T follicular helper cell (primary cell): ENCODE data around the gene HSPB6.

Source experiments
- DNase-seq: peaks from one replicate; pipeline ENCODE4 v3.0.0-alpha.2; 2020; ENCODE audit warnings: low read depth

Gene HSPB6

GRCh38 chr19:35767288-35768081 lies 10.7 kb upstream of the HSPB6 start:
- DNase-seq = no peak

- no peak for DNase-seq
Measured at GRCh38 chr19:35766571-35767104, 9.8 kb upstream of the HSPB6 start.

- no peak for DNase-seq
Measured at GRCh38 chr19:35764432-35765315, 7.8 kb upstream of the HSPB6 start.

GRCh38 chr19:35760711-35761349 lies 4.0 kb upstream of the HSPB6 start:
- no peak for DNase-seq

- no peak for DNase-seq
Measured at GRCh38 chr19:35759697-35760096, 2.9 kb upstream of the HSPB6 start.

- DNase-seq = peak; percentile 97
Measured at GRCh38 chr19:35757749-35758608, 1.1 kb upstream of the HSPB6 start, which contains the start of gene PROSER3. Gene PROSER3 (plus strand): TSS chr19:35758176. CDS start chr19:35758216, 40 bp downstream.

- no peak for DNase-seq
Measured at GRCh38 chr19:35757231-35757748, 461 bp upstream of the HSPB6 start.

- DNase-seq = peak; percentile 40
Measured at GRCh38 chr19:35755550-35756376, 1.1 kb downstream of the HSPB6 start.

- no peak for DNase-seq
Measured at GRCh38 chr19:35755131-35755549, 1.7 kb downstream of the HSPB6 start.

GRCh38 chr19:35754370-35755130 lies 2.3 kb downstream of the HSPB6 start:
- no peak for DNase-seq

GRCh38 chr19:35753634-35754369 lies 3.0 kb downstream of the HSPB6 start:
- DNase-seq = no peak

- DNase-seq = no peak
Measured at GRCh38 chr19:35752746-35753350, 4.0 kb downstream of the HSPB6 start.

- DNase-seq = no peak
Measured at GRCh38 chr19:35751839-35752745, 4.7 kb downstream of the HSPB6 start.

GRCh38 chr19:35750167-35750566 lies 6.7 kb downstream of the HSPB6 start:
- DNase-seq = no peak

- DNase-seq = peak; percentile 98
Measured at GRCh38 chr19:35748106-35749020, 8.5 kb downstream of the HSPB6 start, which contains the start of gene LIN37. Gene LIN37 (plus strand): TSS chr19:35748576. CDS start chr19:35748725, 149 bp downstream.

GRCh38 chr19:35746531-35746930 lies 10.3 kb downstream of the HSPB6 start:
- DNase-seq = no peak
